GM23338 (cell line): Measurements from ENCODE around the gene UBE2Q2. TPM values are rescaled to one million over a fixed set of nuclear protein-coding genes. Genes with fewer than 3 reads are reported as not detected.
A peak's percentile ranks its signal among the peaks of the same experiment; 100 is the strongest.

Source experiments
- ATAC-seq: fragments of 200-7000 bp; cut with Tn5 transposase; 3 replicates; pipeline ENCODE4 v1.9.1; 2020
- DNase-seq: peaks from one replicate; pipeline ENCODE4 v3.0.0-alpha.2; 2015; ENCODE audit warnings: low spot score
- H2AFZ ChIP-seq: fragments of 200-600 bp; sonication (generic); 2 replicates; pipeline ENCODE4 v1.8.0; 2016; ENCODE audit warnings: antibody characterized with exemption, mild to moderate bottlenecking, moderate library complexity
- H3F3A ChIP-seq: fragments of 200-600 bp; sonication (generic); replicated peaks from 2 replicates; pipeline ENCODE4 v1.8.0; 2017; ENCODE audit warnings: antibody characterized with exemption, mixed run types, low read depth
- H3K27ac ChIP-seq: fragments of 200-600 bp; sonication (generic); 2 replicates; pipeline ENCODE4 v1.6.1; 2016; ENCODE audit warnings: low read depth
- H3K27me3 ChIP-seq: fragments of 200-600 bp; sonication (generic); 2 replicates; pipeline ENCODE4 v1.8.0; 2016; ENCODE audit warnings: mild to moderate bottlenecking, mixed run types, moderate library complexity; ENCODE audit not compliant: insufficient read depth
- H3K36me3 ChIP-seq: fragments of 200-600 bp; sonication (generic); 2 replicates; pipeline ENCODE4 v1.8.0; 2016; ENCODE audit warnings: mild to moderate bottlenecking; ENCODE audit not compliant: insufficient read depth
- H3K4me1 ChIP-seq: fragments of 200-600 bp; sonication (generic); 2 replicates; pipeline ENCODE4 v1.8.0; 2016; ENCODE audit warnings: mild to moderate bottlenecking, moderate library complexity; ENCODE audit not compliant: insufficient read depth
- H3K4me2 ChIP-seq: fragments of 200-600 bp; sonication (generic); 2 replicates; pipeline ENCODE4 v1.7.1; 2017; ENCODE audit warnings: mixed run types
- H3K4me3 ChIP-seq: fragments of 200-600 bp; sonication (generic); 2 replicates; pipeline ENCODE4 v1.6.1; 2016; ENCODE audit warnings: mixed run types
- H3K79me2 ChIP-seq: fragments of 200-600 bp; sonication (generic); replicated peaks from 2 replicates; pipeline ENCODE4 v1.8.0; 2017; ENCODE audit warnings: mild to moderate bottlenecking; ENCODE audit not compliant: insufficient read depth
- H3K9me2 ChIP-seq: fragments of 200-600 bp; sonication (generic); 2 replicates; pipeline ENCODE4 v1.8.0; 2017; ENCODE audit not compliant: insufficient read depth
- H4K20me1 ChIP-seq: fragments of 200-600 bp; sonication (generic); replicated peaks from 2 replicates; pipeline ENCODE4 v1.8.0; 2017; ENCODE audit warnings: mild to moderate bottlenecking; ENCODE audit not compliant: insufficient read depth
- H3K27ac Mint-ChIP-seq: 2 replicates; pipeline ENCODE4 v1.8.0; 2020; ENCODE audit warnings: inconsistent platforms, mild to moderate bottlenecking, moderate library complexity, mixed read lengths
- H3K27me3 Mint-ChIP-seq: 3 replicates; pipeline ENCODE4 v1.8.0; 2022; ENCODE audit warnings: low read depth, mild to moderate bottlenecking, moderate library complexity, mixed read lengths, inconsistent platforms; ENCODE audit not compliant: insufficient read depth, poor library complexity
- H3K36me3 Mint-ChIP-seq: 3 replicates; pipeline ENCODE4 v1.8.0; 2021; ENCODE audit warnings: low read depth, mild to moderate bottlenecking, inconsistent platforms, moderate library complexity, mixed read lengths
- H3K4me1 Mint-ChIP-seq: 3 replicates; pipeline ENCODE4 v1.8.0; 2020; ENCODE audit warnings: mild to moderate bottlenecking, inconsistent platforms, mixed read lengths
- H3K4me3 Mint-ChIP-seq: 3 replicates; pipeline ENCODE4 v1.8.0; 2021; ENCODE audit warnings: moderate library complexity, mild to moderate bottlenecking, inconsistent platforms, mixed read lengths
- H3K9me3 Mint-ChIP-seq: 3 replicates; pipeline ENCODE4 v1.8.0; 2020; ENCODE audit warnings: moderate library complexity, mild to moderate bottlenecking, inconsistent platforms, mixed read lengths
- CREB1 ChIP-seq: fragments of 250-450 bp; sonication (Bioruptor Pico); IDR thresholded peaks from 2 replicates; pipeline ENCODE4 v1.5.0; 2020; ENCODE audit warnings: low read depth, mild to moderate bottlenecking, moderate library complexity
- CTCF ChIP-seq, 2 experiments: fragments of 200-600 bp in 1 of 2; sonication (generic) in 1 of 2; conservative IDR thresholded peaks; 2 replicates each; pipeline versions ENCODE4 v1.5.1 to v1.6.1; 2016 to 2017; ENCODE audit warnings: antibody characterized with exemption in 2 of 2, low read depth in 2 of 2, mild to moderate bottlenecking in 2 of 2, moderate library complexity in 1 of 2
- ETS1 ChIP-seq: IDR thresholded peaks from 2 replicates; pipeline ENCODE4 v1.6.1; 2016; ENCODE audit warnings: antibody characterized with exemption
- EZH2 ChIP-seq: fragments of 200-600 bp; sonication (generic); IDR thresholded peaks from one replicate; pipeline ENCODE4 v1.8.0; 2017; ENCODE audit warnings: antibody characterized with exemption, mild to moderate bottlenecking, low read depth; ENCODE audit not compliant: unreplicated experiment
- EZH2phosphoT487 ChIP-seq: fragments of 200-600 bp; sonication (generic); IDR thresholded peaks from one replicate; pipeline ENCODE4 v1.8.1; 2018; ENCODE audit warnings: antibody characterized with exemption; ENCODE audit not compliant: unreplicated experiment
- JUNB ChIP-seq: IDR thresholded peaks from one replicate; pipeline ENCODE4 v1.6.1; 2016; ENCODE audit warnings: antibody characterized with exemption; ENCODE audit not compliant: unreplicated experiment
- NANOG ChIP-seq: IDR thresholded peaks from 2 replicates; pipeline ENCODE4 v1.6.1; 2016; ENCODE audit warnings: antibody characterized with exemption, borderline replicate concordance
- REST ChIP-seq: IDR thresholded peaks from one replicate; pipeline ENCODE4 v1.6.1; 2018; ENCODE audit warnings: antibody characterized with exemption; ENCODE audit not compliant: unreplicated experiment
- ZNF331 ChIP-seq: fragments of 250-450 bp; sonication (Bioruptor Pico); IDR thresholded peaks from 2 replicates; pipeline ENCODE4 v1.5.0; 2020; ENCODE audit warnings: low read depth, mild to moderate bottlenecking, moderate library complexity
- ZNF462 ChIP-seq: fragments of 250-450 bp; sonication (Bioruptor Pico); IDR thresholded peaks from 2 replicates; pipeline ENCODE4 v1.5.0; 2020; ENCODE audit warnings: mild to moderate bottlenecking, moderate library complexity
- polyA plus RNA-seq: library from polyadenylated mRNA; unstranded; fragments of >200 nt; fragmentation: Nextera tagmentation; extraction: Ambion mirVana; gene quantifications from 2 replicates; pipeline ENCODE4 v1.2.1, GENCODE V29; 2016
- total RNA-seq: library from RNA; depleted of rRNA; stranded (reverse); fragments of >200 nt; shearing (Covaris generic); gene quantifications from 2 replicates; pipeline ENCODE4 v1.2.3, GENCODE V29; 2014

The UBE2Q2 gene
- total and polyA plus RNA-seq, 2 experiments from 2014 or later, result 23.7 to 29.3 TPM

GRCh38 chr15:75902129-75902557 is 58.9 kb downstream of the UBE2Q2 start:
- peak overlapping the region; percentile 95; the same call in 1 of the 2 replicates for H3K4me3 ChIP-seq
- H3K36me3 Mint-ChIP-seq, result peaks cover 26% of the 10 kb centered on the region
- peaks cover 24% of the 10 kb centered on the region for H3K4me1 ChIP-seq
- peak; percentile 97 for DNase-seq
- H3K4me3 Mint-ChIP-seq, result peak overlapping the region; percentile 100
- H2AFZ ChIP-seq, result no peak overlapping the region
- ATAC-seq, result peak; percentile 16
- no peaks in the 10 kb centered on the region for H3K27me3 ChIP-seq
- peaks cover 31% of the 10 kb centered on the region for H3K79me2 ChIP-seq
- peaks cover 36% of the 10 kb centered on the region for H3K4me1 Mint-ChIP-seq
- 0 out of 2 replicates have a peak, but pooled peaks cover 4% of the 10 kb centered on the region for H3F3A ChIP-seq
- peaks cover 18% of the 10 kb centered on the region for H3K27me3 Mint-ChIP-seq
- peak overlapping the region; percentile 97 for H3K27ac Mint-ChIP-seq
- TF ChIP-seq ETS1 (no peak), ZNF331 (CRISPR knock-in tag) (no peak), EZH2 (no peak), REST (no peak), CREB1 (no peak), EZH2phosphoT487 (no peak), NANOG (no peak), JUNB (no peak), CTCF (conservative IDR thresholded peaks at IDR 0.05; ENCODE audit: low read depth in 2 of 2) (no peak), ZNF462 (CRISPR knock-in tag) (no peak)
- H3K9me3 Mint-ChIP-seq, result no peaks in the 10 kb centered on the region
- peaks cover 14% of the 10 kb centered on the region; the same call in 1 of the 2 replicates for H4K20me1 ChIP-seq
- H3K27ac ChIP-seq, result peak overlapping the region; percentile 98
- no peaks in the 10 kb centered on the region for H3K9me2 ChIP-seq
- peak overlapping the region; percentile 90 for H3K4me2 ChIP-seq
- H3K36me3 ChIP-seq, result peaks cover 18% of the 10 kb centered on the region
